HG02763 (cell line): Measurements from ENCODE around the gene KCNT1.

Experiments used
- ATAC-seq: cut with Tn5 transposase; IDR thresholded peaks from one replicate; pipeline ENCODE4 v1.9.1; 2021; ENCODE audit warnings: mild to moderate bottlenecking, moderate library complexity; ENCODE audit not compliant: unreplicated experiment

The KCNT1 gene

GRCh38 chr9:135840539-135840938, 138.6 kb downstream of the KCNT1 start:
- ATAC-seq: no peak
